NT2/D1 (cell line): ENCODE data around the gene CEBPG.

Experiments used
- YY1 ChIP-seq: IDR thresholded peaks from 2 replicates; pipeline ENCODE4 v1.6.1; 2011; ENCODE audit not compliant: insufficient read length, insufficient read depth
- ZNF274 ChIP-seq: IDR thresholded peaks from 2 replicates; pipeline ENCODE4 v1.6.1; 2011; ENCODE audit warnings: mild to moderate bottlenecking, low read depth, low read length

DNA sequence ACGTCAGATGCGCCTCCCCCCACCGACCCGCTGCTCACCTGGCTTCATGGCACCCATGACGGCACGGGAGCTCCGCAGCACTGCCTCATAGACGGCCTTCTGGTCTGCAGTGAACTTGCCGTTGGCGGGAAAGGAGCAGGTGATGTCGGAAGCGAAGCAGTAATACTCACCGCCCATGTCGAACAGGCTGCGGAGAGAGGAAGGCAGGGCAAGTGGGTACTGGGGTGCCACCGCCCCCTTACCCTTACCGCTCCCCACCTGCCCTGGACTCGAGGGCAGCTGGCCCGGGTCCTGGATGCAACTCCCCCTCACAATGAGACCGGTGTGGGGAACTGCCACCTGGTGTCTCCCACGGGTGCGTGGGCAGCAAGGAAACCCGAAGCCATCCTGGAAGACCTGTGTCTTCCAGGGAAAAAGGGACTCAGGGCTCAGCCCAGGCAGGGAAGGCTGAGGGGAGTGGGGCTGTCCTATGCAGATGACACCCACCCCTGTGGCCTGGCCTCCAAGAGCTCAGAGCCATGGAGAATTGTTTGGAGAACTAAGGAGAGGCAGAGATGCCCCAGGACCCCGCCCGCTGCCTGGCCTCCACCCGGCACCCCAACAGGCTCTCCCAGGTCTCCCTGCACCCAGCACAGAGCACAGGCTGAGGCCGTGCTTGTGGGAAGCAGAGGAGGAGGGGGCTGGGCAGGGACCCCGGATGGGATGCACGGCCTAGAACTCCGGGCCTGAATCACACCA lies 28.3 kb downstream of the CEBPG start:
- no peak for TF ChIP-seq YY1
- TF ChIP-seq ZNF274, result no peak
